Bronchial epithelial cell (primary cell): Measurements from ENCODE around the gene HIVEP3. TPM values are rescaled to one million over a fixed set of nuclear protein-coding genes. Genes with fewer than 3 reads are reported as not detected.

ENCODE experiments used
- DNase-seq: peaks from one replicate; pipeline ENCODE4 v3.0.0-alpha.2; 2010; ENCODE audit warnings: low read depth
- FAIRE-seq: peaks from 2 replicates; lab custom pipeline; 2011; peaks lifted over from hg19 to GRCh38; lab: Jason Lieb, UNC
- H3K27me3 ChIP-seq: 2 replicates; pipeline ENCODE4 v1.5.1; 2011; ENCODE audit warnings: low read length; ENCODE audit not compliant: control insufficient read depth, insufficient read depth
- H3K36me3 ChIP-seq: 2 replicates; pipeline ENCODE4 v1.5.1; 2011; ENCODE audit warnings: low read length; ENCODE audit not compliant: control insufficient read depth, insufficient read depth
- H3K4me3 ChIP-seq: 2 replicates; pipeline ENCODE4 v1.5.1; 2011; ENCODE audit warnings: mild to moderate bottlenecking, low read depth, low read length, control low read depth
- CTCF ChIP-seq: IDR thresholded peaks from 2 replicates; pipeline ENCODE4 v1.5.1; 2011; ENCODE audit warnings: mild to moderate bottlenecking, moderate library complexity, low read length, control low read depth, inconsistent platforms; ENCODE audit not compliant: insufficient read depth, severe bottlenecking
- total RNA-seq: library from RNA; depleted of rRNA; stranded (reverse); fragments of >200 nt; gene quantifications from 2 replicates; pipeline ENCODE4 v1.2.1, GENCODE V29; 2014

Gene HIVEP3
- total RNA-seq, 1 donor from 2014 or later, result under 0.01 TPM

DNA sequence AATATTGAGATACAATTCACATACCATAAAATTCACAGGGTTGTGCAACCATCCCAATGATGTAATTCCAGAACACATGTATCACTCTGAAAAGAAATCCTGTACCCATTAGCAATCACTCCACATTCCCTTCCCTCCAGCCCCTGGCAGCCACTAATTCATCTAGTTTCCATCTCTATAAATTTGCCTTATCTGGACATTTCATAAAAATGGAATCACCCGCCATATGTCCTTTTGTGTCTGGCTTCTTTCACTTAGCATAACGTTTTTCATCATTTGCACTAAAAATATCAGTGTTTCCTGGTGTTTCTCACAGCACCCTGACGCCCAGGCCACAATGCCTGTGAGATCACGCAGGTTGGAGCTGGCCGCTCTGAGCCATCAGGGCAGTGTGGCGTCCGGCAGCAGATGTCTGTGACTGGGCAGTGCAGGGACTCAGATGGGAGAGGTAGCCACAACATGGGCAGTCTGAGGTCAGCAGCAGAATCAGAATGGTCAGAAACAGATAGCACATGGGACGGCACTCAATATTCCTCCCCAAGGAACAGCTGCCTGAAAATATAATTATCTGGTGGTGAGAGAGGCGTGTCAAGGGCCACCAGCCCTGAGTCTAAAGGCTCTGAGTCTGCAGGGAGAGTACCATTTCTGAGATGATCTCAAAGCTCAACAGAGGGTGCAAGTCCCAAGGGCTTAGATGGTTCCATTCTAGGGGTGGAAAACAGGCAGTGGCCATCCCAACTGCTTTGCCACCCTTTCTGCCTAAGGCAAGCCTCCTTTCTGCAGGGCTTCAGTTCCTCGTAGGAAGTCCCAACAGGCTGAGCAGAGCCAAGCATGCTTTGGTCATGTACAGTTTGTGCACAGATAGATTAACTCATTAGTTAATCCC is 304.8 kb downstream of the HIVEP3 start:
- no peak for FAIRE-seq
- no peak for TF ChIP-seq CTCF
- Histone ChIP-seq H3K4me3 (no peak overlapping the region), H3K36me3 (no peaks in the 10 kb centered on the region), H3K27me3 (no peaks in the 10 kb centered on the region)
- DNase-seq, result peak; percentile 84

GRCh38 chr1:41612953-41613352 is 305.8 kb downstream of the HIVEP3 start:
- FAIRE-seq (no peak), DNase-seq (no peak)
- H3K27me3 ChIP-seq, result no peaks in the 10 kb centered on the region
- no peak for TF ChIP-seq CTCF
- no peak overlapping the region for H3K4me3 ChIP-seq
- no peaks in the 10 kb centered on the region for H3K36me3 ChIP-seq

- FAIRE-seq (no peak), DNase-seq (no peak)
- Histone ChIP-seq H3K4me3 (no peak overlapping the region), H3K27me3 (no peaks in the 10 kb centered on the region), H3K36me3 (no peaks in the 10 kb centered on the region)
- TF ChIP-seq CTCF, result no peak
Observed at GRCh38 chr1:41611932-41612450, 306.7 kb downstream of the HIVEP3 start.

- DNase-seq (no peak), FAIRE-seq (peak; percentile 28)
- Histone ChIP-seq H3K36me3 (no peaks in the 10 kb centered on the region), H3K4me3 (no peak overlapping the region), H3K27me3 (no peaks in the 10 kb centered on the region)
- no peak for TF ChIP-seq CTCF
Observed at GRCh38 chr1:41611068-41611931, 307.4 kb downstream of the HIVEP3 start.

DNA sequence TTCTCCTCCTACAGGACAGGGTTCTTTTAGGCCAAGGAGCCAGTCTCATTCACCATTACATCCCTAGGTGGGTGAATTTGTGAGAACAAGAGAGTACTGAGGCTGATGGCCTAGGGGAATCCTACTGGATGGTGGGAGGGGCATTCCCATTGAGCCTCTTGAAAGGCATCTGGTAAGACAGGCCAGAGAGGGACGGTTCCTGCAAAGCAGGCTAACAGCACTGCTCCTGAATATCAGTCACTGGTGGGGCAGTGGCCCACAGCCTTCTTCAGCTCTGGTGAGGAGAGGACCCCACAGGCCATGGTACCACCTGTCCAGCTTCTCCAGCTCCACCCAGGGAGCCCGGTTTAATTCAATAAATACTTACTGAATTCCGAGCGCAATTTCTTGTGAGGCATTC is 308.4 kb downstream of the HIVEP3 start:
- no peaks in the 10 kb centered on the region for H3K36me3 ChIP-seq
- TF ChIP-seq CTCF, result no peak
- no peak overlapping the region for H3K4me3 ChIP-seq
- H3K27me3 ChIP-seq, result no peaks in the 10 kb centered on the region
- DNase-seq, result no peak
- FAIRE-seq, result no peak
